Measurements from ENCODE around the gene PRKN. TPM values are rescaled to one million over a fixed set of nuclear protein-coding genes. Genes with fewer than 3 reads are reported as not detected.

PRKN gene
- total RNA-seq, 4 donors from 2014 or later, result 9.6 to 17.0 (median 11.6) TPM

DNA sequence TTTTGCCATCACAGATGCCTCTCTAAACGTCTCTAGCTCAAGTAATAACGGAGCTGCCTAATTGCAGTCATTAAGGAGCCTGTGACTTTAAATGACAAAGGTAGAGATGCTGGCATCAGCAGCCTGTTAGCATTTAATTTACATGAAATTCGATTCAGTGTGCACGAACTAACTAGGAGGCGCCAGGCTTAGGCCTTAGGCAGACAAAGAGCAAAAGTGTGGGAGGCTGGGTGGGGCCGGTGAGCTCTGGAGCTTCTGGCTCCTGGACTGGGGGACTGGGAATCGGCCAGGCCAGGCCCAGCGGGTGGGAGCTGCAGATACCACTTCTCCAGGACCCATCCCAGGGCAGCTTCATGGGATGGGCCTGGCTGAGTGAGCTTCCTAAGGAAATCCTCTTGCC lies 1283.7 kb downstream of the PRKN start:
- TF ChIP-seq, protein P1, sequence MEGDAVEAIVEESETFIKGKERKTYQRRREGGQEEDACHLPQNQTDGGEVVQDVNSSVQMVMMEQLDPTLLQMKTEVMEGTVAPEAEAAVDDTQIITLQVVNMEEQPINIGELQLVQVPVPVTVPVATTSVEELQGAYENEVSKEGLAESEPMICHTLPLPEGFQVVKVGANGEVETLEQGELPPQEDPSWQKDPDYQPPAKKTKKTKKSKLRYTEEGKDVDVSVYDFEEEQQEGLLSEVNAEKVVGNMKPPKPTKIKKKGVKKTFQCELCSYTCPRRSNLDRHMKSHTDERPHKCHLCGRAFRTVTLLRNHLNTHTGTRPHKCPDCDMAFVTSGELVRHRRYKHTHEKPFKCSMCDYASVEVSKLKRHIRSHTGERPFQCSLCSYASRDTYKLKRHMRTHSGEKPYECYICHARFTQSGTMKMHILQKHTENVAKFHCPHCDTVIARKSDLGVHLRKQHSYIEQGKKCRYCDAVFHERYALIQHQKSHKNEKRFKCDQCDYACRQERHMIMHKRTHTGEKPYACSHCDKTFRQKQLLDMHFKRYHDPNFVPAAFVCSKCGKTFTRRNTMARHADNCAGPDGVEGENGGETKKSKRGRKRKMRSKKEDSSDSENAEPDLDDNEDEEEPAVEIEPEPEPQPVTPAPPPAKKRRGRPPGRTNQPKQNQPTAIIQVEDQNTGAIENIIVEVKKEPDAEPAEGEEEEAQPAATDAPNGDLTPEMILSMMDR (IDR thresholded peaks at IDR 0.05; ENCODE audit: low read depth), result no peak

DNA sequence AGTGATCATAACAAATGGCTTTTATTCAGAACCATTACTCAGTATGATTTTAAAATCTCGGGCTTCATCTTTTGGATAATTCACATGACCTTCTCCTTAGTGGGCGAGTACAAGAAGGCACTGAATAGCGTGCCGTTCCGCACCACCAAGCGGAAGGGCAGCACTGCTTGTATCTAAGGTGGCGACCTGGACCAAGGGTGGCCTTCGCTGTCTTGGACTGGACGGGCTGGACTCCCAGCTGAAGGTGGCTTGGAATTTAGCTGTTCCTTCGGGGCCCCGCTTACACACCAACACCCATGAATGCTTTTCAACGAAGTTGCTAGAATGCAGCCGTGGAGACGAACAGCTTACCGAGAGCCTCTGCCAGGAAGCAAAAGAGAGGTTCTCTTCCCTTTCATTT lies 1285.1 kb downstream of the PRKN start:
- TF ChIP-seq, protein P1 (IDR thresholded peaks at IDR 0.05; ENCODE audit: low read depth), result no peak

DNA sequence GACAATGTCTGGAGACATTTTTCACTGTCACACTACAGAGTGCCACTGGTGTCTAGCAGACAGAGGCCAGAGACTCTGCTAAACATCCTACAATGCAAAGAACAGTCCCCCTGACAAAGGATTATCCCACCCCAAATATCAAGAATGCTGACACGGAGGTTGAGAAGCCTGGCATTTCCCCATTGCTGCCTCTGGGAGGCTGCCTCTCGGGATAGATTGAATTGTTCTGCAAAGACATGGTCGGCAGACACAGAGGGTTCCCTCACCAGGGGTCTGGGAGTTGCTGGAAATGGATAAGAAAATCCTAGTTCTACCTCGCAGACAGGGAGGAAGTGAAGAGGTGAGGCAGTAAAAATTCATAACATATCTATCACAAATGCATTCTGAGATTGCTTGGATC lies 1287.3 kb downstream of the PRKN start:
- TF ChIP-seq, protein P1 (IDR thresholded peaks at IDR 0.05; ENCODE audit: low read depth), result no peak

DNA sequence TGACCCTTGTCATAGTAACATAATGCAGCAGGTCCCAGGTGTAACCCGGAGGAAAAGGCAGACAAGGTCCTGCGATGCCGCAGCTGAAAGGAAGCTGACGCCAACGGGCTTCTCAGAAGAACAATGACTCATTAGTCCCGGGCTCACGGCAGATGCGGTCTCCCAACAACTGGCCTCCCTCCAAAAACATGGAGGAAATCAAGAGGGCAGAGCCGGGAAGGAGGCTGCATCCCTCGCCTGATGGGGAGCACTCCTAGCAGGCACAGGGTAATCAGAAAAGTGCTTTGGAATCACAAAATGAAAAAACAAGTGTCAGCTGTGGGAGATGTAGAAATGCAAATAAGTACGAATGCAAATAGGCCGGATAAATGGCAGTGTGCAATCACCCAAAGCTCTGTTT lies 1288.5 kb downstream of the PRKN start:
- TF ChIP-seq, protein P1 (IDR thresholded peaks at IDR 0.05; ENCODE audit: low read depth), result no peak

DNA sequence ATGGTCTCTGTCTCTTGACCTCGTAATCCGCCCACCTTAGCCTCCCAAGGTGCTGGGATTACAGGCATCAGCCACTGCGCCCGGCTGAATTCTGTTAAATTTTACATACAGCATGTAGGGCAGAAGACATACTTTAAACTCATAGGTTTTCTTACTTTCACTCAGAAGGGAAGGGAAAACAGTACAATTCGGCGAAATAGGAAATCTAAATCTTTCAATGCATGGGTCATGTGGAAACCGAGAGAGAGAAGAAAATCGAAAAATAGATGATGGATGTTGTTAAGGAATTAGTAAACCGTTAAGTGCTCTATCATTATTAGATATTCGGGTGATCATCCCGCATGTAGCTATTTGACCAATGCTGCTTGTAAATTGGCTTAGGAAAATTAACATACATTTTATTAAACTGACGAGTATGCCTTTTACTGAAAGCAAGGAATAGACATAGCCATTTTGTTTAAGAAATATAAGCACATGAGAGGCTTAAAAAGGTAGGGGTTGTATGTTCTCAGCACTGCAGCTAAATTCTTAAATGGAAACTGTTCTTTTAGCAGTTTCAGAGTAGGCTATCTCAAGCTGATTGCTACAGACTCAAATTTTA lies 1289.0 kb downstream of the PRKN start:
- TF ChIP-seq, protein P1 (IDR thresholded peaks at IDR 0.05; ENCODE audit: low read depth), result no peak

DNA sequence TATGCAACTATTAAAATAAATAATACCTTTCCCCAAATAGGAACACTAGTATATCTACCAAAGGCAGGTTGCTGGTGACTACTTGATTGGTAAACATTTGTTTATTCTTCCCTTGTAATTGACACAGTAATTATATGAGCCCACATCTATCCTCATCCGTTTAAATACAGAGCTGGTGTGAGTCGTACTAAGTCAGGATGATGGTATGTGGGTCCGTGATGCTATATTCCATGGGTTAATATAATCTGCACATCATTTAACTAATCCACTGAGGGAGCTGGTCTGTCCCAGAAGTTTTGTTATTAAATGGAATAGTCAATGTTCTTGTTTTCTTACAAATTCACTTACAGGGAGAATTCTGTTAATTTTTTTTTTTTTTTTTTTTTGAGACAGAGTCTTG lies 1289.7 kb downstream of the PRKN start:
- TF ChIP-seq, protein P1 (IDR thresholded peaks at IDR 0.05; ENCODE audit: low read depth), result no peak

DNA sequence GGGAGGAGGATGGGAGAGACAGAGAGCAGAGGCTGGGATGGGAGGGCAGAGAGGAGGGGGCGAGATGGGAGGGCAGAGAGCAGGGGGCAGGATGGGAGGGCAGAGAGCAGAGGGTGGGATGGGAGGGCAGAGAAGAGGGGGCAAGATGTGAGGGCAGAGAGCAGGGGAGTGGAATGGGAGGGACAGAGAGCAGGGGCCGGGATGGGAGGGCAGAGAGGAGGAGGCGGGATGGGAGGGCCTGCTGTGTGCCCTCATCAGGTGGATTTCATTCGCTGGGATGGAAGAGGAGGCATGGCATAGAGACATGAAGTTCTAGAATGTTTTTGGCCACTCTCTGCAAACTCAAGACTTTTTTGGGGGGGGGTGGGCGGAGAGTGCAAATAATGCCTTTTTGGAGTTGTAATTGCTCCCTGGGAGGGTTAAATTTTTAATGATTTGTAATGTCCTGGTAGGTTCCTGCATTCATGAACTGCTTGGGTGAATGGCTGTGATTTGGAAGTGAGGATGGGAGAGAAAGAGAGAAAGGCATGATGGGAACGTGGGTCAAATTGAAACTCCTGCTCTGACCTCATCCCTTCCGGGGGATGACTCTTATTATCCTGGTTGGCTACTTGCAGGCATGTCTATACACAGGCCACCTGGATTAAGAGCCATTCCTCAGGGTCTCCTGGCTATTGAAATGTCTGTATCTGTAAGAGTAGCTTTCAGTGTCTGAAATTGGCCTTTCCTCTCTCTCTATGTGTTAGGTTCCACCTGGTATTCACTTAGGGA lies 1291.3 kb downstream of the PRKN start:
- TF ChIP-seq, protein P1 (IDR thresholded peaks at IDR 0.05; ENCODE audit: low read depth), result no peak
